Activated T-cell treated with anti-CD3 and anti-CD28 coated beads, Interleukin-2, amount 50 U/mL, for 72 hours (primary cell): ENCODE data around the gene CNTNAP3B. TPM values are rescaled to one million over a fixed set of nuclear protein-coding genes. Genes with fewer than 3 reads are reported as not detected.
A peak's percentile ranks its signal among the peaks of the same experiment; 100 is the strongest.
"Not testable (repeated sequence)": the region's sequence is repeated elsewhere in the genome, so short reads cannot be mapped to it uniquely, and the experiment has no call there.

Source experiments
- ATAC-seq, 2 donors: fragments of 150-1000 bp; cut with Tn5 transposase; replicated peaks in 1 of 2; 2 replicates each; pipeline ENCODE4 v1.10.0; 2021; ENCODE audit warnings: moderate library complexity in 2 of 2, mild to moderate bottlenecking in 1 of 2
- DNase-seq, 2 donors: peaks; one replicate each; pipeline ENCODE4 v3.0.0; 2021 to 2022; ENCODE audit warnings: mixed read lengths in 1 of 2
- H3K27ac Mint-ChIP-seq: one replicate; pipeline ENCODE4 v1.8.0; 2022; ENCODE audit warnings: mild to moderate bottlenecking, moderate library complexity, mixed read lengths
- H3K27me3 Mint-ChIP-seq: one replicate; pipeline ENCODE4 v1.8.0; 2022; ENCODE audit warnings: low read depth, mixed read lengths
- H3K36me3 Mint-ChIP-seq, 2 donors: one replicate each; pipeline ENCODE4 v1.8.0; 2022; ENCODE audit warnings: mixed read lengths in 2 of 2, mild to moderate bottlenecking in 1 of 2; ENCODE audit not compliant: insufficient read depth in 2 of 2
- H3K4me1 Mint-ChIP-seq: one replicate; pipeline ENCODE4 v1.8.0; 2022; ENCODE audit warnings: low read depth, mixed read lengths
- H3K4me3 Mint-ChIP-seq, 2 donors: one replicate each; pipeline ENCODE4 v1.8.0; 2022; ENCODE audit warnings: mild to moderate bottlenecking in 2 of 2, mixed read lengths in 2 of 2, moderate library complexity in 2 of 2
- H3K9me3 Mint-ChIP-seq, 2 donors: one replicate each; pipeline ENCODE4 v1.8.0; 2022; ENCODE audit warnings: mixed read lengths in 2 of 2
- total RNA-seq, 2 donors: library from RNA; stranded (reverse); gene quantifications; one replicate each; pipeline ENCODE4 v1.2.3, GENCODE V29; 2022

The CNTNAP3B gene
- total RNA-seq: not detected

GRCh38 chr9:42129073-42129729, at the start of gene CNTNAP3B:
CNTNAP3B (minus strand) TSS chr9:42129426; CDS start chr9:42129094, 332 bp downstream.
- not testable (repeated sequence) for H3K9me3 Mint-ChIP-seq, H3K4me1 Mint-ChIP-seq, ATAC-seq, H3K27ac Mint-ChIP-seq, H3K4me3 Mint-ChIP-seq, H3K36me3 Mint-ChIP-seq
- peak; percentile 0 for DNase-seq
- peaks cover 13% of the 10 kb centered on the region for H3K27me3 Mint-ChIP-seq

- H3K4me3 Mint-ChIP-seq, H3K27me3 Mint-ChIP-seq, DNase-seq, H3K9me3 Mint-ChIP-seq, H3K4me1 Mint-ChIP-seq, H3K27ac Mint-ChIP-seq, H3K36me3 Mint-ChIP-seq, ATAC-seq: not testable (repeated sequence)
These were observed 31.1 kb upstream of the CNTNAP3B start for GRCh38 chr9:42160299-42160698.

- not testable (repeated sequence) for H3K9me3 Mint-ChIP-seq, DNase-seq, H3K36me3 Mint-ChIP-seq, H3K4me1 Mint-ChIP-seq, H3K27ac Mint-ChIP-seq, ATAC-seq, H3K4me3 Mint-ChIP-seq
- peaks cover 13% of the 10 kb centered on the region for H3K27me3 Mint-ChIP-seq
These were observed 2.0 kb downstream of the CNTNAP3B start for GRCh38 chr9:42127056-42127841.

GRCh38 chr9:42121007-42121406, 8.2 kb downstream of the CNTNAP3B start:
- not testable (repeated sequence) for H3K36me3 Mint-ChIP-seq, H3K9me3 Mint-ChIP-seq, H3K27ac Mint-ChIP-seq, H3K27me3 Mint-ChIP-seq, H3K4me3 Mint-ChIP-seq, H3K4me1 Mint-ChIP-seq, ATAC-seq, DNase-seq

GRCh38 chr9:42095929-42096328, 33.3 kb downstream of the CNTNAP3B start:
- H3K27me3 Mint-ChIP-seq, H3K9me3 Mint-ChIP-seq, H3K4me1 Mint-ChIP-seq, DNase-seq, H3K27ac Mint-ChIP-seq, H3K36me3 Mint-ChIP-seq, ATAC-seq, H3K4me3 Mint-ChIP-seq: not testable (repeated sequence)

- not testable (repeated sequence) for H3K9me3 Mint-ChIP-seq, H3K4me3 Mint-ChIP-seq, H3K27me3 Mint-ChIP-seq, DNase-seq, H3K36me3 Mint-ChIP-seq, H3K4me1 Mint-ChIP-seq, ATAC-seq, H3K27ac Mint-ChIP-seq
These were observed 44.7 kb downstream of the CNTNAP3B start for GRCh38 chr9:42084559-42084952.

GRCh38 chr9:42083877-42084558, 45.2 kb downstream of the CNTNAP3B start:
- not testable (repeated sequence) for H3K36me3 Mint-ChIP-seq, H3K4me1 Mint-ChIP-seq, DNase-seq, H3K27ac Mint-ChIP-seq, H3K9me3 Mint-ChIP-seq, ATAC-seq, H3K4me3 Mint-ChIP-seq, H3K27me3 Mint-ChIP-seq

- not testable (repeated sequence) for H3K4me3 Mint-ChIP-seq, H3K9me3 Mint-ChIP-seq, H3K27ac Mint-ChIP-seq, ATAC-seq, H3K4me1 Mint-ChIP-seq, H3K27me3 Mint-ChIP-seq, H3K36me3 Mint-ChIP-seq, DNase-seq
These were observed 48.9 kb downstream of the CNTNAP3B start for GRCh38 chr9:42080376-42080775.

- not testable (repeated sequence) for H3K9me3 Mint-ChIP-seq, DNase-seq, H3K27ac Mint-ChIP-seq, H3K36me3 Mint-ChIP-seq, H3K27me3 Mint-ChIP-seq, H3K4me3 Mint-ChIP-seq, H3K4me1 Mint-ChIP-seq, ATAC-seq
These were observed 54.4 kb downstream of the CNTNAP3B start for GRCh38 chr9:42074868-42075267.

GRCh38 chr9:42071026-42071425, 58.2 kb downstream of the CNTNAP3B start:
- not testable (repeated sequence) for H3K27me3 Mint-ChIP-seq, H3K4me3 Mint-ChIP-seq, H3K9me3 Mint-ChIP-seq, ATAC-seq, DNase-seq, H3K4me1 Mint-ChIP-seq, H3K27ac Mint-ChIP-seq, H3K36me3 Mint-ChIP-seq

- DNase-seq, H3K4me3 Mint-ChIP-seq, H3K9me3 Mint-ChIP-seq, H3K27me3 Mint-ChIP-seq, H3K36me3 Mint-ChIP-seq, H3K27ac Mint-ChIP-seq, H3K4me1 Mint-ChIP-seq, ATAC-seq: not testable (repeated sequence)
These were observed 59.0 kb downstream of the CNTNAP3B start for GRCh38 chr9:42070035-42070799.

- not testable (repeated sequence) for DNase-seq, ATAC-seq, H3K4me3 Mint-ChIP-seq, H3K36me3 Mint-ChIP-seq, H3K4me1 Mint-ChIP-seq, H3K27ac Mint-ChIP-seq, H3K27me3 Mint-ChIP-seq, H3K9me3 Mint-ChIP-seq
These were observed 75.4 kb downstream of the CNTNAP3B start for GRCh38 chr9:42053874-42054273.

GRCh38 chr9:42050701-42051100, 78.5 kb downstream of the CNTNAP3B start:
- not testable (repeated sequence) for ATAC-seq, H3K4me1 Mint-ChIP-seq, H3K9me3 Mint-ChIP-seq, DNase-seq, H3K27me3 Mint-ChIP-seq, H3K4me3 Mint-ChIP-seq, H3K36me3 Mint-ChIP-seq, H3K27ac Mint-ChIP-seq
